SU-DHL-6 (cell line): ENCODE measurements around the gene C6orf120.

Source experiments
- EZH2phosphoT487 ChIP-seq: fragments of 200-600 bp; sonication (generic), shearing (Covaris generic); conservative IDR thresholded peaks from 2 replicates; pipeline ENCODE4 v1.6.1; 2018; ENCODE audit warnings: mild to moderate bottlenecking, antibody characterized with exemption, low read length, moderate library complexity, mixed read lengths
- TF ChIP-seq, protein P1 (sequence below): fragments of 200-600 bp; sonication (generic); IDR thresholded peaks from one replicate; pipeline ENCODE4 v1.5.1; 2017; ENCODE audit warnings: antibody characterized with exemption, mild to moderate bottlenecking, low read length, moderate library complexity; ENCODE audit not compliant: insufficient read depth, poor library complexity, severe bottlenecking

DNA sequence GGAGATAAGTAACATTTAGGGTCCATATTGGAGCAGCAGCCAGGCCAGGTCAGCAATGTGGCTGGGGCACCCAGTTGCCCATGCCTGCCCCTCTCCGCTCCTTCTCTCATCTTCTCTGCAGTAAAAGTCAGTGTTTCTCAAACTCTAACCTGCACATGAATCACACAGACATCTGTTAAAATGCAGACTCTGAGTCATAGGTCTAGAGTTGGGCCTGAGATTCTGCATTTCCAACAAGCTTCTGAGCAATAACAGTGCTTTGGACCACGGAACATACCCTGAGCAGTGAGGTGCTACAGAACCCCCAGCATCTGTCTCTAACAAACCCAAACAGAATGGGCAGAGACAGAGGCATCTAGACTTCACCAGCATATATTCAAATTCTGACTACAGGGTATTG lies 12.3 kb downstream of the C6orf120 start:
- TF ChIP-seq, protein P1, sequence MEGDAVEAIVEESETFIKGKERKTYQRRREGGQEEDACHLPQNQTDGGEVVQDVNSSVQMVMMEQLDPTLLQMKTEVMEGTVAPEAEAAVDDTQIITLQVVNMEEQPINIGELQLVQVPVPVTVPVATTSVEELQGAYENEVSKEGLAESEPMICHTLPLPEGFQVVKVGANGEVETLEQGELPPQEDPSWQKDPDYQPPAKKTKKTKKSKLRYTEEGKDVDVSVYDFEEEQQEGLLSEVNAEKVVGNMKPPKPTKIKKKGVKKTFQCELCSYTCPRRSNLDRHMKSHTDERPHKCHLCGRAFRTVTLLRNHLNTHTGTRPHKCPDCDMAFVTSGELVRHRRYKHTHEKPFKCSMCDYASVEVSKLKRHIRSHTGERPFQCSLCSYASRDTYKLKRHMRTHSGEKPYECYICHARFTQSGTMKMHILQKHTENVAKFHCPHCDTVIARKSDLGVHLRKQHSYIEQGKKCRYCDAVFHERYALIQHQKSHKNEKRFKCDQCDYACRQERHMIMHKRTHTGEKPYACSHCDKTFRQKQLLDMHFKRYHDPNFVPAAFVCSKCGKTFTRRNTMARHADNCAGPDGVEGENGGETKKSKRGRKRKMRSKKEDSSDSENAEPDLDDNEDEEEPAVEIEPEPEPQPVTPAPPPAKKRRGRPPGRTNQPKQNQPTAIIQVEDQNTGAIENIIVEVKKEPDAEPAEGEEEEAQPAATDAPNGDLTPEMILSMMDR = no peak
- TF ChIP-seq EZH2phosphoT487 = no peak
